Measurements from ENCODE around the gene CHI3L2.

The CHI3L2 gene

GRCh38 chr1:111204201-111204982 is 23.1 kb upstream of the CHI3L2 start:
- Histone ChIP-seq H3K9me2 (replicated peaks; ENCODE audit: insufficient read depth, low read length) (no peaks in the 10 kb centered on the region), H3F3A (ENCODE audit: insufficient read depth, low read length) (no peaks in the 10 kb centered on the region), H3K4me3 (ENCODE audit: low read length) (peak overlapping the region; percentile 62), H3K9me3 (replicated peaks; ENCODE audit: insufficient read depth, low read length) (no peaks in the 10 kb centered on the region), H3K79me2 (ENCODE audit: low read length) (no peaks in the 10 kb centered on the region), H3K4me2 (ENCODE audit: low read depth, low read length) (peak overlapping the region; percentile 74; the same call in 1 of the 2 replicates), H3K27ac (ENCODE audit: low read length) (peak overlapping the region; percentile 60; the same call in 1 of the 2 replicates), H3K4me1 (ENCODE audit: low read length) (peaks cover 25% of the 10 kb centered on the region), H3K9ac (ENCODE audit: low read length) (peak overlapping the region; percentile 75), H2AFZ (ENCODE audit: low read length) (peak overlapping the region; percentile 51), H4K20me1 (ENCODE audit: insufficient read depth, low read length) (no peaks in the 10 kb centered on the region), H3K27me3 (replicated peaks; ENCODE audit: insufficient read depth, low read length) (no peaks in the 10 kb centered on the region), H3K36me3 (replicated peaks; ENCODE audit: insufficient read depth, low read length) (no peaks in the 10 kb centered on the region)
- DNase-seq, result peak; percentile 62
- TF ChIP-seq EZH2phosphoT487 (IDR thresholded peaks at IDR 0.05; ENCODE audit: low read length), result no peak
- TF ChIP-seq EZH2 (optimal IDR thresholded peaks at IDR 0.05; ENCODE audit: low read depth, low read length), result no peak
- no peak for TF ChIP-seq CTCF (IDR thresholded peaks at IDR 0.05; ENCODE audit: low read length)

DNA sequence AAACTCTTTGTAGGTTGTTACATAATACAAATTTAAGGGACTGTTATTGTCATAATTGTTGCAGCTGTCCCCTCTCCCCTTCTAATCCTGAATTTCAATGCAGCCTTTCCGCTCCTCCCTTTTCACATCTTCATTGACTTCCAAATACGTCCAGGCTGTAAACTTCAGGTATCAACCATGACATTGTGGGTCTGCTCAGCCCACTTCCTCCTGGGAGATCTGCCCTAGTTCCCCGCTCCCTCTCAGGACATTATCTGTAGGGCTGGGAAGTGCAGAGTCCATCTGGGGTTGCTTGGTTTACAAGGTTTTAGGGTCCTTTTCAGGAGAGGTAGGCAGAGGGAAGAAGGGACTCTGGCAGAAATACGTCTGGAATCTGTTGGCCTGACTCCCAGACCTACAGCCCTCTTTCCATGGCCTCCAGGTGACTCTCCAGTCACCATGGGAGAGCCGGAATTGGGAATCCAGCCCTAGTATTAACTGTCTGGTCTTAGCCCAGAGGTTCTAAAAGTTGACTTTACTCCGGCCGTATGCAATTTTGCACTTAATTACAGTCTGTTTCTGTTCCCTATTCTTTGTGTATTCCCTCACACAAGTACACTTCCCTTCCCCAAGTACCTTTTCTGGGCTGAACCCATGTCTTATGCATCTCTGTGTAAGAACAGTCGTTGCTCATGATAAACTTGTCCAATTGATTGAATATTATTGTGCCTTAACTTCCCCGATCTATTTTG is 22.4 kb upstream of the CHI3L2 start:
- Histone ChIP-seq H3K79me2 (ENCODE audit: low read length) (no peaks in the 10 kb centered on the region), H3K4me3 (ENCODE audit: low read length) (no peak overlapping the region), H2AFZ (ENCODE audit: low read length) (no peak overlapping the region), H3K9ac (ENCODE audit: low read length) (no peak overlapping the region), H3F3A (ENCODE audit: insufficient read depth, low read length) (no peaks in the 10 kb centered on the region), H3K9me2 (replicated peaks; ENCODE audit: insufficient read depth, low read length) (no peaks in the 10 kb centered on the region), H3K27ac (ENCODE audit: low read length) (no peak overlapping the region), H3K9me3 (replicated peaks; ENCODE audit: insufficient read depth, low read length) (no peaks in the 10 kb centered on the region), H3K27me3 (replicated peaks; ENCODE audit: insufficient read depth, low read length) (no peaks in the 10 kb centered on the region), H4K20me1 (ENCODE audit: insufficient read depth, low read length) (no peaks in the 10 kb centered on the region), H3K36me3 (replicated peaks; ENCODE audit: insufficient read depth, low read length) (no peaks in the 10 kb centered on the region), H3K4me2 (ENCODE audit: low read depth, low read length) (peak overlapping the region; percentile 74; the same call in 1 of the 2 replicates), H3K4me1 (ENCODE audit: low read length) (peaks cover 25% of the 10 kb centered on the region)
- no peak for TF ChIP-seq CTCF (IDR thresholded peaks at IDR 0.05; ENCODE audit: low read length)
- no peak for TF ChIP-seq EZH2phosphoT487 (IDR thresholded peaks at IDR 0.05; ENCODE audit: low read length)
- no peak for TF ChIP-seq EZH2 (optimal IDR thresholded peaks at IDR 0.05; ENCODE audit: low read depth, low read length)
- DNase-seq, result no peak

- Histone ChIP-seq H3K9me2 (replicated peaks; ENCODE audit: insufficient read depth, low read length) (no peaks in the 10 kb centered on the region), H3K4me2 (ENCODE audit: low read depth, low read length) (no peak overlapping the region), H3K79me2 (ENCODE audit: low read length) (no peaks in the 10 kb centered on the region), H3K36me3 (replicated peaks; ENCODE audit: insufficient read depth, low read length) (no peaks in the 10 kb centered on the region), H3K27me3 (replicated peaks; ENCODE audit: insufficient read depth, low read length) (no peaks in the 10 kb centered on the region), H4K20me1 (ENCODE audit: insufficient read depth, low read length) (no peaks in the 10 kb centered on the region), H2AFZ (ENCODE audit: low read length) (no peak overlapping the region), H3K9me3 (replicated peaks; ENCODE audit: insufficient read depth, low read length) (no peaks in the 10 kb centered on the region), H3K9ac (ENCODE audit: low read length) (no peak overlapping the region), H3K4me1 (ENCODE audit: low read length) (peaks cover 25% of the 10 kb centered on the region), H3F3A (ENCODE audit: insufficient read depth, low read length) (no peaks in the 10 kb centered on the region), H3K27ac (ENCODE audit: low read length) (no peak overlapping the region), H3K4me3 (ENCODE audit: low read length) (no peak overlapping the region)
- TF ChIP-seq EZH2phosphoT487 (IDR thresholded peaks at IDR 0.05; ENCODE audit: low read length), result no peak
- no peak for TF ChIP-seq EZH2 (optimal IDR thresholded peaks at IDR 0.05; ENCODE audit: low read depth, low read length)
- TF ChIP-seq CTCF (IDR thresholded peaks at IDR 0.05; ENCODE audit: low read length), result no peak
- DNase-seq, result no peak
These were observed 21.8 kb upstream of the CHI3L2 start for GRCh38 chr1:111205714-111206050.
